ENCODE results near the gene ST8SIA6.

ST8SIA6 gene

DNA sequence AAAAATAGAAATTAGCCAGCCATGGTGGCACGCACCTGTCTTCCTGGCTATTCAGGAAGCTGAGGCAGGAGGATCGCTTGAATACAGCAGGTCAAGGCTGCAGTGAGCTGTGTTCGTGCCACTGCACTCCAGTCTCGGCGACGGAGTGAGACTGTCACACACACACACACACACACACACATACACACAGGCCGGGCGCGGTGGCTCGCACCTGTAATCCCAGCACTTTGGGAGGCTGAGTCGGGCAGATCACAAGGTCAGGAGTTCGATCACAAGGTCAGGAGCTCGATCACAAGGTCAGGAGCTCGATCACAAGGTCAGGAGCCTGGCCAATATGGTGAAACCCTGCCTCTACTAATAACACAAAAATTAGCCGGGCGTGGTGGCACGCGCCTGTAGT is 68.4 kb downstream of the ST8SIA6 start:
- DNase-seq (ENCODE audit: low read depth): no peak

DNA sequence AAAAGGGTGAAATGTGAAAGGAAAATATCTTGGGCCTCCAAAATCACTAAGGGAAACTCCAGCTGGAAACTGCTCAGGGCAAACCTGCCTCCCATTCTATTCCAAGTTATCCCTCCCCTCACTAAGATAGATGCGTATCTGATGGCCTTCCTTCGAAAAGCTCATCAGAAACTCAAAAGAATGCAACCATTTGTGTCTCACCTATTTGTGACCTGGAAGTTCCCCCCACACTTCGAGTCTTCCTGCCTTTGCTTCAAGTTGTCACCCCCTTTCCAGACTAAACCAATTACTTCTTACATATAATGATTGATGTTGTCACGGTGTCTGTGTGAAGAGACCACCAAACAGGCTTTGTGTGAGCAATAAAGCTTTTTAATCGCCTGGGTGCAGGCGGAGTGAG is 69.3 kb downstream of the ST8SIA6 start:
- no peak for DNase-seq (ENCODE audit: low read depth)

DNA sequence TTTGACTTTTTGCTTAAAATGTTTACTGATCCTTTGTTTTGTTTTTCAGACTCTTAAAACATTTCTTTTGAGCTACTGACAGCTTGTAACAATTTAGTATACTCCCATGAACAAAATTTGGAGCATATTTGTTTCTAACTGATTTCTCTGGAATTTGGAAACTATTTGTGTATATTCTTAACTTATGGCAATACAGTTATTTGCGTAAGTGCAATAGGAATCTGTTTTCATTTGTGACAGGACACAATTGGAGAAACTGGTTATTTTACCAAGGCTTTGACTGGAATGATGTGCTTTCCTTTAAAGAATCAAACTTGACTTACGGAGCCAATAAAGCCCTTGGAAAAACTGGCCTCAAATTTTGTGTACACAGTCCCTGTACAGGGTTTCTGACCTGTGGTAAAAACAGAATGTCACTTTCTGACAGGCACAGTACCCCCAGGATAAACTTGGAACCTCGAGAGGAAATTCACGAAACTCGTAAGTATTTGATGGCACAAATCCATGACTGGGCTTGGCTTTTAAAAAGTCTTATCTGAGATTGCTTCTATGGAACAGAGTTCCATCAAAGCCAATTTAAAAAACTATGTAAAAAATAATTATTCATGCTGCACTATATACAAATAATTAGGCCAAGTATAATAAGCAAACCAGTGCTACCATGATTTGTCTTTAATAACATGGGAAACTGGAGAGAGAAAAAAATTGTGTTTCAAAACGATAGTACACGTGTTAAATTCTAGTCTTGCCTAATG is 70.4 kb downstream of the ST8SIA6 start:
- no peak for DNase-seq (ENCODE audit: low read depth)

DNA sequence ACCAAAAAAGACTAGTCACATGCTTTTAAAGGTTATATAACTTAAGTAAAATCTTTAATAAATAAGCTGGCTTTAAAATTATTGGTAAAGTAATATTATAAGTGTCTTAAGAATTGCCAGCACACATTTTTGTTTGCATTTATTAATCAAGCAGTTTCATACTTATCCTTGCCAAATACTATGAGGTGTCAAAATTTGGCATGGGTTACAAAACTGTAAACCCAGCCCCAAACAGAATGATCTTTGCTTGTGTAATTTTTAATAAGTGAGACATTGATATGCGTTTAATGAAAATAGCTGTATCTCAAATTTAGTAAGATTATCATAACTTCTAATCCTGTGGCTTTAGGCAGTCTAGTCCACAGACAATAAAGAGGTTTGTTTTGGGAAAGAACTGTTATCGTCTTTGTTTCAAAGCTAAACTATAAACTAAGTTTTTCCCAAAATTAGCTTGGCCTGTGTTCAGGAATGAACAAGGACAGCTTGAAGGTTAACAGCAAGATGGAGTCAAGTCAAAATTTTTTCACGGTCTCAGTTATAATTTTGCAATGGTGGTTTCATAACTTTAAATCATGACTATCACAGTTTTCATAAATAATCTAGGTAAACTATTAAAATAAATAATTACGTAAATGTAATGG is 72.8 kb downstream of the ST8SIA6 start:
- no peak for DNase-seq (ENCODE audit: low read depth)

DNA sequence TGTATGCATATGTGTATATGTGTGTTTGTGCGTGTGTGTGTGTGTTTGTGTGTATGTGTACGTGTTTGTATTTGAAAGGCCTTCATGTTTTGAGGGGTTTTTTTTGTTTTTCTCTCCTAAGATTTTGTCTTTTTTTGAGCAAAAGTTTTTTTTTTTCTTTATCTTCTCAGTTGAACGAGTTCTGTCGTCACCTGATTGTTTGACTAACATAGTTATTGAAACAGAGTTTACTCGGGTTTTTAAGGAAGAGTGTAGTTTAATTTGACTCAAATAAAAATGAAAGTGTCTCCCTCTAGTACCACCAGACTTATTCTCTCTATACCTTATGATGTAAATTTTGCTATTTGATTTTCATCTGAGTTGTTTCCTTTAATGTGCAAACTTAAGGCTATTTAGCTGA is 73.5 kb downstream of the ST8SIA6 start:
- DNase-seq (ENCODE audit: low read depth): no peak

DNA sequence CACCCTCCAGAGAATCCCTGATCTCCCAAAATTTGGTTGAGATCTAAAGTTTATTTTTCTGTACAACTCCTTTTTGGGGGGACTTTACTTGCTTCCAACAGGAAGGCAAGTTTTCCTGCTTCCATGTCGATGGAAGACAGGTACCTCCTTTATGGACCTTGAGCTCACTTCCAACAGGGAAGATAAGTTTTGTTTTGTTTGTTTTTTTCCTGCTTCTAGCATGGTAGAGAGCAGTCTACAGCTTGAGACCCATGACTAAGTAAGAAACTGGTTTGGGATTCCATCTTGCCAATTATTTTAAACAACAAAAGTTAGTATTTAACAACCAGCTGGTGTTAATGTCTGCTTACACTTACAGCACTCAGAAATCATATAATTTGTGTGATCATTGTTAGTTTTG is 74.4 kb downstream of the ST8SIA6 start:
- DNase-seq (ENCODE audit: low read depth): no peak

DNA sequence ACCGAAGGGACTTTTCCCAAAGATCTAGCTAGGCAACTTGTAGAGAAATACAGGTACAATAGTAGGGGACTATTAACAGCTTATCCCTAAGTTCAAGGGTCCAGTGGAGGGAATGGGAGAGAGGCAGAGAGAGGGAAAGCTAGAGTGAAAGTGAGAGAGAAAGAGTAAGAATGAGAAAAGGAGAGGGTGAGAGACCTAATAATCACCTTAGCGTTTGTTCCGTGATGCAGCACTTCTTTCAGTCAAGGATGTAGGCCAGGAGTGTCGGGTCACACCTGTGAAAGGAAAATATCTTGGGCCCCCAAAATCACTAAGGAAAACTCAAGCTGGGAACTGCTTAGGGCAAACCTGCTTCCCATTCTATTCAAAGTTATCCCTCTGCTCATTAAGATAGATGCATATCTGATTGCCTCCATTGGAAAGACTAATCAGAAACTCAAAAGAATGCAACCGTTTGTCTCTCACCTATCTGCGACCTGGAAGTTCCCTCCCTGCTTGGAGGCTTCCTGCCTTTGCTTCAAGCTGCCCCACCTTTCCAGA is 75.2 kb downstream of the ST8SIA6 start:
- DNase-seq (ENCODE audit: low read depth): no peak

DNA sequence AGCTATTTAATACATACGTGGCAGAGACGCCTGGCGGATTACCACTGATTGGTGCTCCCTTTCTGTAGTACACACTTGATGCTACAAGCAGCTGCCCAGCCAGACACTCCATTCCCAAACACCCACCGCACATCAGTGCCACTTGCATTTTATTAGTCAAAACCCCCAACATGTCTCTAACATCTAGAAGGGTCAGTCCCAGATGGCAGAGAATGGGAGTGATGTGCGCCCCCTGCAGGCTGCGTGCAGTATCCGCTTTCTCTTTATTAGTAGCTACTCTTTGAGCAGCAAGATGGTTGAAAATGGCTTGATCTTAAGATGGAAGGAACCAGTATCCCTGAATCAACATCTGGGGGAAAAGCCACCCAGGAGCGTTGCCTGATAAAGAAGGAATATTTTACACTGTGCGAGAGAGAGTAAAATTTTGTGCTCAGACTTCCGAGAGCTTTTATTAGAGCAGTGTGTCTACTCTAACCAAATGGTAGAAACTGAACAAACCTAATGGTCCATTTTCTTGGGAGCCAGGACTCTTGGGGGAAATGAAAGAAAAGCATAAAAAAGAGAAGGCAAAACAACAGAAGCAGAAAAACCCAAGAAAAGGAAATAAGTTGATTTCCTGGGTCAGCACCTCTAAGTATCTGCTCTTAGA is 78.3 kb downstream of the ST8SIA6 start:
- DNase-seq (ENCODE audit: low read depth): no peak

DNA sequence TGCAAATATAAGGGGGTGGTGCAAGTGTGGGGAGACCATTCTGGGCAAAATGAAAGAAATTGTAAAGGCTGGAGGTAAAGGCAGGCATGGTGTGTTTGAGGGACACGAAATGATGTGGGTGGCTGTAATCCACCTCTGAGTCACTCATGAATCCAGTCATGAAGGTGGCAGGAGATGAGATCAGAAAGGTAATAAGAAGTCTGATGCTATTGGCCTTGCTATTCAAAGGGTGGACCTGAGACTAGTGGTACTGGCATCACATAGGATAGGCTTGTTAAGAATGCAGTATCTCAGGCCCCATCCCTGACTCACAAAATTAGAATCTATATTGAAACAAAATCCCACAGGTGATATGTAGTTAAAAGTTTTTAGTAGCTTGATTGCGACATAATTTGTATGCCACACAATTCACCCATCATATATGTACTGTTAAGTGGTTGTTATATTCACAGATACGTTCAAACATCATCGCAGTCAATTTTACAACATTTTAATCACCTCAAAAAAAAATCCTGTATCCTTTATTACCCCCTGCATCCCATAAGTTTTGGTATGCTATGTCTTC is 85.6 kb downstream of the ST8SIA6 start:
- no peak for DNase-seq (ENCODE audit: low read depth)

DNA sequence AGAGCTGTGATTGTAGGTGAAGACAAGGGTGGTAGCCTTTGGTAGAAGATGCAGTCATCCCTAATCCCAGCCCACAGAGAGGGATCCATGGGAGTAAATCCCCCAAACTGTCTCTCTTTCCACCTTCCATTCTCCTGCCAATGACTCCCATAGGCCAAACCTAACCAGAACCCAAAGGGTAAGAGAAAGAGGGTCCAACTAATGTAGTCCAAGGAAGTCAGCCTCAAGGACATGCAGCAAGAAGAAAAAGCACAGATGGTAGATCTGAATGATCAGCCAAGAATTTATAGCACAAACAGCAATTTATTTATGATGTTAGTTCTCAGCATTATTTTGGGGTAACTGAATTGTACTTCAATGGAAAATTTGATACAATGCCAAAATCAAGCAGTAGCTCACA is 87.7 kb downstream of the ST8SIA6 start:
- DNase-seq (ENCODE audit: low read depth): no peak

DNA sequence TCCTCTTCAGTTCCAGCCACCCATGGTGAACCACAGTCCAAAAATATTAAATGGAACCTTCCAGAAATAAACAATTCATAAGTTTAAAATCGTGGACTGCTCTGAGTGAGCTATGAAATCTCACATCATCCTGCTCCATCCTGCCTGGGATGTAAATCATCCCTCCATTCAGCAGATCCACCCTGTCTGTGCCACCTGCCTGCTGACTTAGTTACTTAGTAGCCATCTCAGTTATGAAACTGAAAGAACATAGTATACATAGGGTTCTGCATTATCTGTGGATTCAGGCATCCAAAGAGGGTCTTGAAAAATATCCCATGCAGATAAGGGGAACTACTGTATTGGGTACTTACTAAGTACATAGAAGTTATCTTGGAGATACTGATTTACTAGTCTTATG is 89.0 kb downstream of the ST8SIA6 start:
- DNase-seq (ENCODE audit: low read depth): no peak

DNA sequence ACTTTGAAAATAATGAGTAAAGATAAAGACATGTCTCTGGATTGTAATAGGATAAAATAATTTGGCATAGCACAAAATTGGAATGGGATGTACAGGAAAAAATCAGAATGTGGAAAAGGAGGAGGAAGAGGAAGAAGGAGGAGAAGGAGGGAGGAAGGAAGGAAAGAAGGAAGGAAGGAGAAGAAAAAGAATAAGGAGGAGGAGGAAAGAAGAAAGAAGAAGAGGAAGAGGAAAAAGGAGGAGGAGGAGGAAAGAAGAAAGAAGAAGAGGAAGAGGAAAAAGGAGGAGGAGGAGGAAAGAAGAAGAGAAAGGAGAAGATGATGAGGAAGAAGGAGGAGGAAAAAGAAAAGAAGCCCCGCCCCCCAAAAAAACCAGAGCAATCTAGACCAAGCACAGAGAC is 95.9 kb downstream of the ST8SIA6 start:
- DNase-seq (ENCODE audit: low read depth): no peak

DNA sequence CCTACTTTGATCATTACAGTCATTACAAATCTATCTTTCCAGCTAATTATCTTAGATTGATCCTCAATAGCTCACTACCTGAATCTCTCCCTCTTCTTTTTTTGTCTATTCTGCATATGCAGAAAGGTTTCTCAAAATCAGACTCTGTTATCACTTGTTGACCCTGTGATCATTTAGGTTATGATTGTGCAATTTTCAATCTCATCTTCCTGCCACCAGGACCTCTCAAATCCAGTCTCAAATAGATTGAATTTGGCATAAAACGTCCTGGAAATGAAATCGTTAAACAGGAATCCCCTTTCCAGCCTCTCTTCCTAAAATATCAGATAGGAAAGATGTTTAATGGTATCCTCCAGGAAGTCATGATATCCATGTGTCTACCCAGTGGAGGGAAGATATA is 96.6 kb downstream of the ST8SIA6 start:
- no peak for DNase-seq (ENCODE audit: low read depth)

DNA sequence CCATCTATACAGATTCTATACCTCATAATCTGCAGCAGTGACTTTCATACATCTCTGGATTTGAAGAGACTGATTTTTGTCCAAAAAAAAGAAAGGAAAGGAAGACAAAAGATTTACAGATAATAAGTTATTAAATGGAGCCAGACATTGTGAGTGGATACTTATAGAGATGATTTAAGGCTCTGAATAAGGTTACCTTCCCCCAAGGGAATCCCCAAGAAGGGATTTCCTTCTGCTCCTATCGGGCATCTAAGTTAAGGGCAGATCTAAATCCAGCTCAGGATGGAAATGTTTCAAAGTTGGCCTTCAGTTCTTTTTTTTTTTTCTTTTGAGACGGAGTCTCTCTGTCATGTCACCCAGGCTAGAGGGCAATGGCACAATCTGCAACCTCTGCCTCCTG is 97.6 kb downstream of the ST8SIA6 start:
- DNase-seq (ENCODE audit: low read depth): no peak

DNA sequence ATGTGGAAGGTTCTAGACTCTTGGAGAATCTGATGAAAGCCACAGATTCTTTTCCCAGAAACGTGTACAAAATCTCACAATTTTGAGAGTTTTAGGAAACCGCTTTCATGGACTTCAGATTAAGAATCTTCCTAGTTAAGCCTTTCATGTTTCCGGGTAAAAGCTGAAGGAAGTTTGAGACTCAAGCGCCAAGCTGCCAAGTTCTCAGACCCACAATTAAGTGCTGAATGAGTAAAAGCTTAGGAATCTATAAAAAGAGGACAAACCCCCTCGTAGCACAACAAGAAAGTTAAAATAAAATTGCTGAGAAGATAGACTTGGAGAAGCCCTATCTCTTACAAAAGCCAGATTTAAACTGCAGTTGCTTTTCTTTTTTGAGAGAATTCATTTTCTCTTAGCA is 99.6 kb downstream of the ST8SIA6 start:
- no peak for DNase-seq (ENCODE audit: low read depth)

DNA sequence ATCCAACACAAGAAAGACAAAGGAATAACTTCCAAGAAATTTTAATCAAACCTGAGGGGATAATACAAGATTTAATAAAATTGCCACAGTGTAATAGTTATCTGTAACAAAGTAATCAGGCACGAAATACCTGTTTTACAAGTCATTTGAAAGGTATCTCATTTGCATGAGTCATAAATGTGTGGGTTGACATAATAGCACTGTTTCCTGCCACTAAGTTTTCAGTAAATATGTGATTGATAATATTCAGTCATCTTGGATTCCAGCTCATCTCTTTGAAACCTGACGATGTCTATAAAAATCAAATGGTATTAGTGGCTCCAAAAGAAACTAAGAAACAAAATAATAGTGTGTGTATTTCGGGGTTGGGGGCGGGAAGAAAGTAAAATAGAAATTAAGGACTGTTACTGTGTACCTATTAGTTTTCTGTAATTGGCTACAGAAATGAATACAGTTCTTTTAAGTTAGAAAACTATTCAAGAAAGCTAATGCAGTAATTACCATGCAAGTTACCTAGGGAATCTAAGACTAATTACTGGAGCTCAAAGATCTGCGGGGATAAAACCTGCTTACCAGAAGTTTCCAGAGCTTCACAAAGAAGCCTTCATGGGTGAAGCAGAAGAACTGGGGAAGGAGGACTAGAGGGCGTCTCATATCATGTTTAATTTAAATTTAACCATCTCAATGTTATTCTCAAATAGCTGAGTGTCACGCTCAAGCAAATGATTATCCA is 100.7 kb downstream of the ST8SIA6 start:
- DNase-seq (ENCODE audit: low read depth): no peak

DNA sequence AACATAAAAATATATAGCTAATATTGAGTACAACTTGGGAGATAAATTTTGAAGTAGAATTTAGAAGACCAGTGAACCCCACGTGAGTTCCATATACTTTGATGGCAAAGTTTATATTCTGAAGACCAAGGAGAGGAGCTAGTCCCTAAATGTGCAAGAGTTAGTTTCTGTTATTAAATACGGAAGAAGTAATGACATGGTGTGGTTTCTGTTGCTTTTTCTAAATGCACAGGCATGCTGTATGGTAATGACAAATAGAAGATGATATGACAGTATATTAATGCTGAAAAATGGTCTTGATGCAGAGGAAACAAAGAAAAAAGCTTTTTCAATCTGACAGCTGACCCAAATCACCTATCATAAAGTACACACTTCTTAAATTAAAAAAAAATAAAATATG is 101.8 kb downstream of the ST8SIA6 start:
- DNase-seq (ENCODE audit: low read depth): no peak

DNA sequence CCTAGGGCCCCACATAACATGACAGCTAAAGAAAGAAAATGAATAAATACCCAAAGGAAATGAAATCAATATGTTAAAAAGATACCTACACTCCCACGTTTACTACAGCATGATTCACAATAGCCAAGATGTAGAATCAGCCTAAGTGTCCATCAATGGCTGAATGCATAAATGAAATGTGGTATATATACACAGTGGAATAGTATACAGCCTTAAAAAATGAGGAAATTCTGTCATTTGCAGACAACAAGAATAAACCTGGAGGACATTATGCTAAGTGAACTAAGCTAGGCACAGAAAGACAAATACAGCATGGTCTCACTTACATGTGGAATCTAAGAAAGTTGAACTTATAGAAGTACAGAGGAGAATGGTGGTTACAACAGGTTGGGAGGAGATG is 102.9 kb downstream of the ST8SIA6 start:
- DNase-seq (ENCODE audit: low read depth): no peak

DNA sequence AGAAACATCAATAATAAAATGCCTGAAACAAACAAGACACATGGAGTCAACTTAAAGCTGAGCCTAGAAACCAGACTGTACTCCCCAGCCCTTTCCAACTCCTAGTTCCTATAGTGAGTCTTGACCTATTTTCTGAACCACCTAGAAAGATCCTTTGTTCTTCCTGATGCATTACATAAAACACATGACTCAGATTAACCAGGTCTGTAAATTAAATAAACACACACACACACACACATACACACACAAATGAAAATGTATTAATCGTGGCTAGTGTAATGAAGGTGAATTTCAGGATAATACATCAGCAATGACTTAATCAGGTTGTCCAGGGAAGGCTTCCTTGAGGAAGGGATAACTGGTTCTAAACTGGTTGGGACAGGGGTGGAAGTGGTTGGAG is 104.7 kb downstream of the ST8SIA6 start:
- DNase-seq (ENCODE audit: low read depth): no peak

DNA sequence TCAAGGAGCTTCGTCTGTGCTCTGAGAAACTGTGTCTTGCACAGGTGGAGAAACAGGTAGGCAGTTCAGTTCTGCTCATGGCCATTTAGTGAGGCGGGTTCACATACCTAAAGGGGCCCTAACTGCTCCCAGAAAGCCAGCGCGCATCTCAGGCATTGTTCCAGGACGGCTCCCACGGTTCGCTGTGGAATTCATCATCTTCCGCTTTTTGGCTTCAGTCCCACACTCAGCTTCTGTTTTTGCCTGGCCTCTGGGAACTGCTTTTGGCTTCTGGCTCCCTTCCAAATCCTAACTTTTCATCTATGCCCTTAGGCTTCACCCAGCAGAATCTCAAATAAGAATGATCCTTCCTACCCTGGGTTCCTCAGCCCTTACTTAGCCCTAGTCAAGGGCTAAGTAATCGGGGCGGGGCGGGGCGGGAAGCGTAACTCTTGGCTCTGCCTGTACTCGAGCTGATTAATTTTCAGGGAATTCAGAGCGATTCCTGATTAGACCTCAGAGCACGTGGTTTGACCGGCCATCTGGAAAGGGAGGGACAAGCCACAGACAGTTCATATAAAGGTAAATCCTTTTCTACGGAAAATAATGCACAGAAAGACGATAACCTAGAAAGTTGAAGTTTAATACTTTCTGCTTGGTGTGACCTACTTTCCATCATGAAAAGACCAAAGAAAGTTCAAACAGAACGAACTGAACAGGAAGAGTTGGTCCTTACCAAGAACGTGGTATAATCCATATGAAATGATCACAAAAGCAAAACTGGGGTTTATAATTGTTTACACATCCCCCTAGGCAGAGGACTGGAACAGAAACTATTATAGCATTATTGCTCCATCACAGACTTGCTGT is 105.7 kb downstream of the ST8SIA6 start:
- DNase-seq (ENCODE audit: low read depth): peak; percentile 45

DNA sequence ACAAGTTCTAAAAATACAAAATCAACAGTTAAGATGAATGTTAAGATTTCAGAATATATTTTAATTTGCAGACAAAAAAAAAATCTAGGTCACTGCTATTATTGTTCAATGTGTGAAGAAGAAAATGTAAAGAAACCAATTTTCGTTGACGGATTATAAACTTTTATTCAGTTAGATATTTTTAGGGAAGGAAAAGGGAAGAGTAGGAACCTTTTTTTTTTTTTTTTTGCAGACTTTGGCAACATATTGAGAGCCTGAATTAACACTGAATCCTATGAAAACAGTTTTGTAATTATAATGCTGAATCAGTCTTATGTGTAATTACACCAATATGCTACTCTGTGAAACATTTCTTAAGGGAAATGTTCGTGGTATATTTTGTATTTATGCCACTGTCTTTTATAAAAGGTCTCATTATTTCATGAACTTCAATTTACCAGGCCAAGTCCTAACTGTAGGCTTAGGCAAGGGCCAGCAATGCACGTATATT is 106.3 kb downstream of the ST8SIA6 start:
- DNase-seq (ENCODE audit: low read depth): no peak

Data from HS-27A (cell line).